K562 (cell line): Measurements from ENCODE around the gene ZNF773. TPM values are rescaled to one million over a fixed set of nuclear protein-coding genes. Genes with fewer than 3 reads are reported as not detected.

Experiments used
- ATAC-seq: fragments of 200-7000 bp; cut with Tn5 transposase; 3 replicates; pipeline ENCODE4 v1.9.1; 2020; ENCODE audit warnings: moderate library complexity
- BruUV-seq: library from RNA; stranded (reverse); fragments of 400-500 nt; replicated peaks from 2 replicates; lab custom pipeline; 2021; lab: Mats Ljungman, UMichigan
- CTCF ChIA-PET: fragments of 300-600 bp; formaldehyde crosslinking; extraction: SDS; loops from one replicate; lab custom pipeline; 2021; ENCODE audit warnings: low intra/inter-chr PET ratio; lab: Yijun Ruan, JAX
- POLR2A ChIA-PET: fragments of 300-600, 350-650 bp; sonication (Branson Sonifier 250); formaldehyde crosslinking; extraction: SDS; loops from one replicate; lab custom pipeline; 2021; ENCODE audit warnings: antibody characterized with exemption, inconsistent platforms; lab: Yijun Ruan, JAX
- DNase-seq, 4 experiments: peaks; one replicate each; pipeline versions ENCODE4 v3.0.0 to v3.0.0-alpha.2; 2011 to 2018; ENCODE audit warnings: low spot score in 3 of 4, mixed read lengths in 3 of 4; ENCODE audit errors: extremely low read depth in 1 of 4
- FAIRE-seq: peaks from 2 replicates; lab custom pipeline; 2011; peaks lifted over from hg19 to GRCh38; lab: Jason Lieb, UNC
- H2AFZ ChIP-seq: 2 replicates; pipeline ENCODE4 v1.6.0; 2011; ENCODE audit warnings: low read depth, low read length, control low read depth, inconsistent platforms
- H3K27ac ChIP-seq: fragments of 200-600 bp; 3 replicates; pipeline ENCODE4 v1.8.0; 2011; ENCODE audit warnings: low read depth, mild to moderate bottlenecking, control low read depth, inconsistent platforms, low read length, moderate library complexity, mixed read lengths; ENCODE audit errors: extremely low read depth
- H3K27me3 ChIP-seq, 2 experiments: fragments of 300-600 bp in 1 of 2; 2 replicates in 1 of 2; 3 replicates in 1 of 2; pipeline versions ENCODE4 v1.6.0 to v1.8.0; 2011; ENCODE audit warnings: inconsistent platforms in 2 of 2, low read length in 2 of 2, mild to moderate bottlenecking in 1 of 2, mixed read lengths in 1 of 2, moderate library complexity in 1 of 2; ENCODE audit not compliant: control insufficient read depth in 2 of 2, insufficient read depth in 2 of 2
- H3K36me3 ChIP-seq: fragments of 300-600 bp; 3 replicates; pipeline ENCODE4 v1.8.0; 2011; ENCODE audit warnings: mild to moderate bottlenecking, low read length, inconsistent platforms; ENCODE audit not compliant: control insufficient read depth, insufficient read depth
- H3K4me1 ChIP-seq, 2 experiments: fragments of 200-600 bp in 1 of 2; replicated peaks in 1 of 2; 2 replicates in 1 of 2; 3 replicates in 1 of 2; pipeline versions ENCODE4 v1.5.1 to v1.8.0; 2011; ENCODE audit warnings: inconsistent platforms in 2 of 2, low read length in 2 of 2, mild to moderate bottlenecking in 1 of 2, mixed read lengths in 1 of 2, moderate library complexity in 1 of 2; ENCODE audit not compliant: control insufficient read depth in 2 of 2, insufficient read depth in 2 of 2
- H3K4me2 ChIP-seq: 2 replicates; pipeline ENCODE4 v1.6.1; 2011; ENCODE audit warnings: low read length, control low read depth, inconsistent platforms, mixed read lengths; ENCODE audit not compliant: insufficient read depth
- H3K4me3 ChIP-seq: fragments of 200-600 bp; sonication (generic), shearing (Covaris generic); 2 replicates; pipeline ENCODE4 v1.5.1; 2016; ENCODE audit warnings: control low read depth, inconsistent platforms
- H3K79me2 ChIP-seq: fragments of 200-600 bp; 3 replicates; pipeline ENCODE4 v1.8.0; 2011; ENCODE audit warnings: low read length, inconsistent platforms; ENCODE audit not compliant: control insufficient read depth, insufficient read depth
- H3K9ac ChIP-seq, 2 experiments: 2 replicates each; pipeline versions ENCODE4 v1.6.0 to v1.6.1; 2011; ENCODE audit warnings: low read depth in 2 of 2, low read length in 2 of 2, control low read depth in 1 of 2, inconsistent platforms in 1 of 2, mild to moderate bottlenecking in 1 of 2, mixed read lengths in 1 of 2; ENCODE audit not compliant: insufficient read depth in 1 of 2
- H3K9me1 ChIP-seq: one replicate; pipeline ENCODE4 v1.6.0; 2011; ENCODE audit warnings: inconsistent platforms, mild to moderate bottlenecking, low read length, moderate library complexity; ENCODE audit not compliant: control insufficient read depth, insufficient read depth
- H3K9me3 ChIP-seq: replicated peaks from 2 replicates; pipeline ENCODE4 v1.5.1; 2011; ENCODE audit warnings: low read depth, low read length, inconsistent platforms; ENCODE audit not compliant: control insufficient read depth, insufficient read depth
- H4K20me1 ChIP-seq: replicated peaks from 2 replicates; pipeline ENCODE4 v1.6.1; 2011; ENCODE audit warnings: low read length, inconsistent platforms, mixed read lengths; ENCODE audit not compliant: control insufficient read depth, insufficient read depth
- PTRF ChIP-seq: fragments of 450-650 bp; IDR thresholded peaks from 2 replicates; pipeline ENCODE4 v1.6.1; 2016; ENCODE audit warnings: mild to moderate bottlenecking, missing genetic modification characterization, missing compliant biosample characterization
- RAD21 ChIP-seq, 2 experiments: fragments of 250-450 bp in 1 of 2; fragments of 450-650 bp in 1 of 2; sonication (Bioruptor Pico) in 1 of 2; formaldehyde crosslinking in 1 of 2; IDR thresholded peaks in 1 of 2; conservative IDR thresholded peaks in 1 of 2; 2 replicates each; pipeline versions ENCODE4 v1.4.0 to v1.8.0; 2020 to 2022; ENCODE audit warnings: mild to moderate bottlenecking in 2 of 2, moderate library complexity in 1 of 2
- SMC3 ChIP-seq: conservative IDR thresholded peaks from 2 replicates; pipeline ENCODE4 v1.6.1; 2011; ENCODE audit warnings: low read depth, low read length, improper control_type of control experiment; ENCODE audit not compliant: insufficient read depth
- STAG1 ChIP-seq: sonication (generic); formaldehyde crosslinking; IDR thresholded peaks from 2 replicates; pipeline ENCODE4 v1.5.0; 2020; ENCODE audit warnings: missing genetic modification reagents, borderline replicate concordance
- ZNF77 ChIP-seq: fragments of 250-450 bp; sonication (Bioruptor Pico); IDR thresholded peaks from 2 replicates; pipeline ENCODE4 v1.5.0; 2020
- WGBS: fragments of 100-300 bp; shearing (Covaris generic); methylation state at CpG from one replicate; pipeline ENCODE4 v1.1.6; 2016; ENCODE audit warnings: low coverage, mixed read lengths; ENCODE audit not compliant: insufficient coverage; ENCODE audit errors: missing lambda C conversion rate; 5-methylcytosine and 5-hydroxymethylcytosine counted together
- in situ Hi-C: fragments of 300-500 bp; cut with MboI; formaldehyde crosslinking; loops from 4 replicates; pipeline ENCODE4 v1.15.0; 2018; ENCODE audit warnings: inconsistent platforms, mixed read lengths
- intact Hi-C: fragments of 100-400 bp; cut with micrococcal nuclease; formaldehyde crosslinking; loops from 2 replicates; pipeline ENCODE4 v1.14.2; 2022
- polyA plus RNA-seq, 8 experiments: library from polyadenylated mRNA; depleted of rRNA in 4 of 8; stranded (reverse) in 5 of 8; unstranded in 3 of 8; fragments of >200 nt; fragmentation: Nextera tagmentation in 2 of 8; fragmentation: Illumina TruSeq in 1 of 8; extraction: Ambion mirVana in 2 of 8; extraction: Trizol in 1 of 8; gene quantifications; 2 replicates each; pipeline versions ENCODE4 v1.2.1 to v1.2.3, GENCODE V29; 2011 to 2014; ENCODE audit warnings: inconsistent platforms in 1 of 8, missing spikeins in 1 of 8
- total RNA-seq, 7 experiments: library from RNA; depleted of rRNA in 6 of 7; stranded (reverse); fragments of >200 nt in 6 of 7; fragmentation: Illumina TruSeq in 2 of 7; extraction: Trizol in 2 of 7; gene quantifications; 2 replicates each; pipeline versions ENCODE4 v1.2.1 to v1.2.3, GENCODE V29; 2011 to 2021; ENCODE audit warnings: low replicate concordance in 1 of 7
- TF ChIP-seq, protein P1 (sequence below), 3 experiments: IDR thresholded peaks in 2 of 3; conservative IDR thresholded peaks in 1 of 3; 2 replicates each; pipeline ENCODE4 v1.5.1; 2011 to 2012; ENCODE audit warnings: low read length in 3 of 3, mild to moderate bottlenecking in 3 of 3, control low read depth in 2 of 3, improper control_type of control experiment in 1 of 3, inconsistent platforms in 1 of 3, low read depth in 1 of 3, mixed read lengths in 1 of 3, moderate library complexity in 1 of 3; ENCODE audit not compliant: insufficient read depth in 2 of 3
- TF ChIP-seq, protein P2 (sequence below), 2 experiments: fragments of 450-650 bp; formaldehyde crosslinking in 1 of 2; IDR thresholded peaks; 2 replicates each; pipeline versions ENCODE4 v1.4.0 to v1.6.1; 2014 to 2020; ENCODE audit warnings: mild to moderate bottlenecking in 2 of 2, borderline replicate concordance in 1 of 2, low read depth in 1 of 2

The ZNF773 gene
- total and polyA plus RNA-seq, 9 of the 15 experiments (the other 6 are each of a cell fraction or from before 2014, with no cell fraction given) = 0.04 to 2.0 (median 0.45) TPM; not detected in 3

- FAIRE-seq = peak; percentile 88
- peaks cover 2% of the 10 kb centered on the region; the same call in 1 of the 2 replicates for H3K9me3 ChIP-seq
- POLR2A ChIA-PET = no interaction called here
- TF ChIP-seq ZNF77 (CRISPR knock-in tag) (no peak), SMC3 (peak; percentile 33; the same call in 1 of the 2 replicates), PTRF (tag) (no peak), RAD21 (CRISPR knock-in tag; conservative IDR thresholded peaks at IDR 0.05 in 1 of 2, IDR thresholded peaks at IDR 0.05 in 1 of 2) (peak; percentile 44 to 85; a peak in 3 of 4 replicates), STAG1 (peak; percentile 28; the same call in 1 of the 2 replicates)
- TF ChIP-seq, protein P1, sequence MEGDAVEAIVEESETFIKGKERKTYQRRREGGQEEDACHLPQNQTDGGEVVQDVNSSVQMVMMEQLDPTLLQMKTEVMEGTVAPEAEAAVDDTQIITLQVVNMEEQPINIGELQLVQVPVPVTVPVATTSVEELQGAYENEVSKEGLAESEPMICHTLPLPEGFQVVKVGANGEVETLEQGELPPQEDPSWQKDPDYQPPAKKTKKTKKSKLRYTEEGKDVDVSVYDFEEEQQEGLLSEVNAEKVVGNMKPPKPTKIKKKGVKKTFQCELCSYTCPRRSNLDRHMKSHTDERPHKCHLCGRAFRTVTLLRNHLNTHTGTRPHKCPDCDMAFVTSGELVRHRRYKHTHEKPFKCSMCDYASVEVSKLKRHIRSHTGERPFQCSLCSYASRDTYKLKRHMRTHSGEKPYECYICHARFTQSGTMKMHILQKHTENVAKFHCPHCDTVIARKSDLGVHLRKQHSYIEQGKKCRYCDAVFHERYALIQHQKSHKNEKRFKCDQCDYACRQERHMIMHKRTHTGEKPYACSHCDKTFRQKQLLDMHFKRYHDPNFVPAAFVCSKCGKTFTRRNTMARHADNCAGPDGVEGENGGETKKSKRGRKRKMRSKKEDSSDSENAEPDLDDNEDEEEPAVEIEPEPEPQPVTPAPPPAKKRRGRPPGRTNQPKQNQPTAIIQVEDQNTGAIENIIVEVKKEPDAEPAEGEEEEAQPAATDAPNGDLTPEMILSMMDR (IDR thresholded peaks at IDR 0.05 in 2 of 3, conservative IDR thresholded peaks at IDR 0.05 in 1 of 3; ENCODE audit: insufficient read depth in 2 of 3, low read depth in 1 of 3, low read length in 3 of 3) = peak; percentile 56 to 69 (median 59)
- TF ChIP-seq, protein P2, sequence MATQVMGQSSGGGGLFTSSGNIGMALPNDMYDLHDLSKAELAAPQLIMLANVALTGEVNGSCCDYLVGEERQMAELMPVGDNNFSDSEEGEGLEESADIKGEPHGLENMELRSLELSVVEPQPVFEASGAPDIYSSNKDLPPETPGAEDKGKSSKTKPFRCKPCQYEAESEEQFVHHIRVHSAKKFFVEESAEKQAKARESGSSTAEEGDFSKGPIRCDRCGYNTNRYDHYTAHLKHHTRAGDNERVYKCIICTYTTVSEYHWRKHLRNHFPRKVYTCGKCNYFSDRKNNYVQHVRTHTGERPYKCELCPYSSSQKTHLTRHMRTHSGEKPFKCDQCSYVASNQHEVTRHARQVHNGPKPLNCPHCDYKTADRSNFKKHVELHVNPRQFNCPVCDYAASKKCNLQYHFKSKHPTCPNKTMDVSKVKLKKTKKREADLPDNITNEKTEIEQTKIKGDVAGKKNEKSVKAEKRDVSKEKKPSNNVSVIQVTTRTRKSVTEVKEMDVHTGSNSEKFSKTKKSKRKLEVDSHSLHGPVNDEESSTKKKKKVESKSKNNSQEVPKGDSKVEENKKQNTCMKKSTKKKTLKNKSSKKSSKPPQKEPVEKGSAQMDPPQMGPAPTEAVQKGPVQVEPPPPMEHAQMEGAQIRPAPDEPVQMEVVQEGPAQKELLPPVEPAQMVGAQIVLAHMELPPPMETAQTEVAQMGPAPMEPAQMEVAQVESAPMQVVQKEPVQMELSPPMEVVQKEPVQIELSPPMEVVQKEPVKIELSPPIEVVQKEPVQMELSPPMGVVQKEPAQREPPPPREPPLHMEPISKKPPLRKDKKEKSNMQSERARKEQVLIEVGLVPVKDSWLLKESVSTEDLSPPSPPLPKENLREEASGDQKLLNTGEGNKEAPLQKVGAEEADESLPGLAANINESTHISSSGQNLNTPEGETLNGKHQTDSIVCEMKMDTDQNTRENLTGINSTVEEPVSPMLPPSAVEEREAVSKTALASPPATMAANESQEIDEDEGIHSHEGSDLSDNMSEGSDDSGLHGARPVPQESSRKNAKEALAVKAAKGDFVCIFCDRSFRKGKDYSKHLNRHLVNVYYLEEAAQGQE (IDR thresholded peaks at IDR 0.05; ENCODE audit: borderline replicate concordance) = peak; percentile 35; the same call in 1 of the 2 replicates
- TF ChIP-seq, protein P2 (CRISPR knock-in tag; IDR thresholded peaks at IDR 0.05; ENCODE audit: low read depth) = no peak
- TF ChIP-seq, all 486 proteins: peak for 5
- CTCF ChIA-PET = no interaction called here
- 0% methylated on average over 5 of the region's 5 CpGs for WGBS
- no peaks in the 10 kb centered on the region for H4K20me1 ChIP-seq
- no peak overlapping the region for H3K4me2 ChIP-seq
- no peaks in the 10 kb centered on the region for H3K27me3 ChIP-seq
- no peaks in the 10 kb centered on the region for H3K79me2 ChIP-seq
- no peak overlapping the region for H2AFZ ChIP-seq
- DNase-seq (peak; percentile 27 to 59 (median 40)), ATAC-seq (peak; percentile 79)
- in situ Hi-C loops (no loop called here), intact Hi-C loops (no loop called here)
- no peaks in the 10 kb centered on the region for H3K4me1 ChIP-seq
- no peak overlapping the region for H3K9ac ChIP-seq
- H3K27ac ChIP-seq = no peak overlapping the region
- H3K4me3 ChIP-seq = no peak overlapping the region
- no peaks in the 10 kb centered on the region for H3K36me3 ChIP-seq
- no TSS peak for BruUV-seq
- no peaks in the 10 kb centered on the region for H3K9me1 ChIP-seq
Observed at GRCh38 chr19:57465680-57466381, 33.9 kb upstream of the ZNF773 start.
